PC-3 (cell line): ENCODE results near the gene SERPINB6. TPM values are rescaled to one million over a fixed set of nuclear protein-coding genes. Genes with fewer than 3 reads are reported as not detected.

Experiments used
- ATAC-seq: fragments of 200-7000 bp; cut with Tn5 transposase; 2 replicates; pipeline ENCODE4 v1.9.1; 2020; ENCODE audit warnings: mild to moderate bottlenecking, moderate library complexity
- Bru-seq: library from RNA; stranded (reverse); fragments of 400-500 nt; gene quantifications from one replicate; lab custom pipeline; 2021; lab: Mats Ljungman, UMichigan
- BruChase-seq, 2 experiments: library from RNA; stranded (reverse); fragments of 400-500 nt; gene quantifications; one replicate each; lab custom pipeline; 2021; lab: Mats Ljungman, UMichigan
- BruUV-seq: library from RNA; stranded (reverse); fragments of 400-500 nt; replicated peaks from 2 replicates; lab custom pipeline; 2021; lab: Mats Ljungman, UMichigan
- CTCF ChIA-PET: fragments of 300-600 bp; sonication (Branson Sonifier 250); formaldehyde crosslinking; loops from one replicate; lab custom pipeline; 2022; ENCODE audit warnings: antibody characterized with exemption; lab: Charles Lee
- POLR2A ChIA-PET: fragments of 300-600 bp; sonication (Branson Sonifier 250); formaldehyde crosslinking; loops from one replicate; lab custom pipeline; 2022; ENCODE audit warnings: antibody characterized with exemption; ENCODE audit not compliant: unreplicated experiment; lab: Charles Lee
- DNase-seq: peaks from one replicate; pipeline ENCODE4 v3.0.0-alpha.2; 2015
- H2AFZ ChIP-seq: fragments of 300-600 bp; sonication (generic); 2 replicates; pipeline ENCODE4 v1.6.0; 2016; ENCODE audit warnings: antibody characterized with exemption, low read length
- H3F3A ChIP-seq: fragments of 300-600 bp; sonication (generic); one replicate; pipeline ENCODE4 v1.6.0; 2017; ENCODE audit warnings: antibody characterized with exemption, low read length, control low read depth, mild to moderate bottlenecking; ENCODE audit not compliant: unreplicated experiment
- H3K27ac ChIP-seq: fragments of 300-600 bp; sonication (generic); 2 replicates; pipeline ENCODE4 v1.5.1; 2016; ENCODE audit warnings: mild to moderate bottlenecking, low read length
- H3K27me3 ChIP-seq: fragments of 300-600 bp; sonication (generic); 2 replicates; pipeline ENCODE4 v1.6.1; 2016; ENCODE audit warnings: low read length, mixed read lengths
- H3K36me3 ChIP-seq: fragments of 300-600 bp; sonication (generic); 2 replicates; pipeline ENCODE4 v1.6.1; 2016; ENCODE audit warnings: low read depth, mixed run types, low read length, mixed read lengths
- H3K4me1 ChIP-seq: fragments of 300-600 bp; sonication (generic); 2 replicates; pipeline ENCODE4 v1.5.1; 2016; ENCODE audit warnings: low read length; ENCODE audit not compliant: insufficient read depth
- H3K4me2 ChIP-seq: fragments of 300-600 bp; sonication (generic); 2 replicates; pipeline ENCODE4 v1.6.0; 2016; ENCODE audit warnings: low read length
- H3K4me3 ChIP-seq: fragments of 300-600 bp; sonication (generic); 2 replicates; pipeline ENCODE4 v1.5.1; 2016; ENCODE audit warnings: mild to moderate bottlenecking, low read length, mixed read lengths
- H3K79me2 ChIP-seq: fragments of 300-600 bp; sonication (generic); 2 replicates; pipeline ENCODE4 v1.6.1; 2017; ENCODE audit warnings: low read length, mixed read lengths
- H3K9ac ChIP-seq: fragments of 300-600 bp; sonication (generic); 2 replicates; pipeline ENCODE4 v1.6.0; 2016; ENCODE audit warnings: mild to moderate bottlenecking, low read length
- H3K9me2 ChIP-seq: fragments of 300-600 bp; sonication (generic); replicated peaks from 2 replicates; pipeline ENCODE4 v1.6.1; 2016; ENCODE audit warnings: mixed run types, low read length, mixed read lengths
- H3K9me3 ChIP-seq: fragments of 300-600 bp; sonication (generic); 2 replicates; pipeline ENCODE4 v1.6.1; 2016; ENCODE audit warnings: low read length, mixed read lengths
- H4K20me1 ChIP-seq: fragments of 300-600 bp; sonication (generic); 2 replicates; pipeline ENCODE4 v1.6.1; 2016; ENCODE audit warnings: low read length, mixed read lengths
- EZH2 ChIP-seq: fragments of 300-600 bp; sonication (generic); IDR thresholded peaks from one replicate; pipeline ENCODE4 v1.6.1; 2017; ENCODE audit warnings: antibody characterized with exemption, mild to moderate bottlenecking, low read length; ENCODE audit not compliant: unreplicated experiment
- EZH2phosphoT487 ChIP-seq: fragments of 300-600 bp; sonication (generic); IDR thresholded peaks from 2 replicates; pipeline ENCODE4 v1.6.1; 2018; ENCODE audit warnings: mild to moderate bottlenecking, antibody characterized with exemption, low read length, borderline replicate concordance
- intact Hi-C: fragments of 100-400 bp; cut with micrococcal nuclease; formaldehyde crosslinking; loops from 2 replicates; pipeline ENCODE4 v1.9.0; 2023
- long read RNA-seq: library from polyadenylated mRNA; unstranded; transcript quantifications from one replicate; pipeline ENCODE4 v2.0.0, GENCODE V29; 2021; ENCODE audit not compliant: unreplicated experiment
- total RNA-seq: library from RNA; depleted of rRNA; stranded (reverse); fragments of >200 nt; gene quantifications from 2 replicates; pipeline ENCODE4 v1.2.3, GENCODE V29; 2014; rRNA removed
- TF ChIP-seq, protein P1 (sequence below): fragments of 300-600 bp; sonication (generic); conservative IDR thresholded peaks from 2 replicates; pipeline ENCODE4 v1.5.1; 2017; ENCODE audit warnings: antibody characterized with exemption, low read depth, mild to moderate bottlenecking, low read length

SERPINB6 gene
- 119 and 140 TPM in 2 replicates for total RNA-seq
- Bru-seq, nascent RNA: percentile 91 among the genes with signal in this experiment
- BruChase-seq, experiment 1, labeled RNA remaining after a 6-hour chase: percentile 93 among the genes with signal in this experiment
- BruChase-seq, experiment 2, labeled RNA remaining after a 2-hour chase: percentile 96 among the genes with signal in this experiment
- long read RNA-seq, transcript SERPINB6-210 (7 exons, 1,638 nt): minor isoform, 14 of 246 reads
- long read RNA-seq, transcript SERPINB6-212 (6 exons, 3,265 nt): minor isoform, 9 of 246 reads
- long read RNA-seq, transcript SERPINB6-205 (7 exons, 1,315 nt): major isoform, 80 of 246 reads
- long read RNA-seq, transcript SERPINB6-204 (7 exons, 1,370 nt): minor isoform, 70 of 246 reads
- long read RNA-seq, partial matches to known transcripts: 5 of 246 reads
- long read RNA-seq, other reads (novel, unspliced or antisense): 51 of 246 reads

DNA sequence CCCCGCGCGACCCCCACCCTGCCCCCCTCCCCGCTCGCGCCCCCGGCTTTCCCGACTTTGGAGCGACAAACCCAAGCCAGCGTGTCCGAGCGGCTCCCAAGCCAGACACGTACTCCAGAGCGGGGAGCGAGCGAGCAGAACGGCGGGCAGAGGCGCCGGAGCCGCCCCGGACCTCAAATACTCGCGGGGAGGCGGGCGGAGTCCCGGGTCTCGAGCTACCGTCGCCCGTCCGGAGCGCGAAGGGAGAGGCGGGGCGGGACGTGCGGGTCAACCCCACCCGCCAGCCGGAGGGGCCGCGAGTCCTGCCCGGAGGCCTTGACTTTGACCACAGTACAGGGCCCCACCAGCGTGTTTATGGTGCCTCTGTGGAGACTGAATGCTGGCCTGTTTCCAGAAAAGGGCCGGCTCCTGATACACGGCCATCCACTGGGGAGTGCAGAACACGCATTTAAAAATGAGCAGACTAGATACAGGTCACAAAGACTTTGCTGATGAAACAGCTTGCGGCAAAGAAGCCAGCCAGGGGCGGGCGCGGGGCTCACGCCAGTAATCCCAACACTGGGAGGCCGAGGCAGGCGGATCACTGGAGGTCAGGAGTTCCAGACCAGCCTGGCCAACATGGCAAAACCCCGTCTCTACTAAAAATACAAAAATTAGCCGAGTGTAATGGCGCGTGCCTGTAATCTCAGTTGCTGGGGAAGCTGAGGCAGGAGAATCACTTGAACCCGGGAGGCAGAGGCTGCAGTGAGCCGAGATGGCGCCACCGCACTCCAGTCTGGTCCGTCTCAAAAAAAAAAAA lies at the start of gene SERPINB6:
SERPINB6 (minus strand) TSS at position 148 of the 799 bp plus-strand sequence. CDS start 12,235 bp downstream, outside the sequence.
- Histone ChIP-seq H3K9me3 (no peaks in the 10 kb centered on the region), H3K4me3 (peak within 1 kb of the TSS; percentile 87), H3F3A (no peaks in the 10 kb centered on the region), H3K27ac (peak within 1 kb of the TSS; percentile 80), H3K9me2 (no peaks in the 10 kb centered on the region), H3K4me2 (peak within 1 kb of the TSS; percentile 83), H2AFZ (peak within 1 kb of the TSS; percentile 91), H3K27me3 (no peaks in the 10 kb centered on the region), H3K79me2 (peaks cover 57% of the 10 kb centered on the region), H3K9ac (peak within 1 kb of the TSS; percentile 92), H3K4me1 (peaks cover 32% of the 10 kb centered on the region), H4K20me1 (no peaks in the 10 kb centered on the region), H3K36me3 (no peaks in the 10 kb centered on the region)
- BruUV-seq: TSS peak; percentile 71
- CTCF ChIA-PET: interaction anchor here (0.6 kb wide), 1 partner anchor 186 kb away, joined by 9 read pairs; the partner anchor contains the start of gene TUBB2A
- intact Hi-C loops: loop anchor here (1.0 kb wide), 1 partner anchor 18 kb away; no protein-coding TSS in a partner anchor
- TF ChIP-seq EZH2phosphoT487 (no peak), EZH2 (no peak)
- TF ChIP-seq, protein P1, sequence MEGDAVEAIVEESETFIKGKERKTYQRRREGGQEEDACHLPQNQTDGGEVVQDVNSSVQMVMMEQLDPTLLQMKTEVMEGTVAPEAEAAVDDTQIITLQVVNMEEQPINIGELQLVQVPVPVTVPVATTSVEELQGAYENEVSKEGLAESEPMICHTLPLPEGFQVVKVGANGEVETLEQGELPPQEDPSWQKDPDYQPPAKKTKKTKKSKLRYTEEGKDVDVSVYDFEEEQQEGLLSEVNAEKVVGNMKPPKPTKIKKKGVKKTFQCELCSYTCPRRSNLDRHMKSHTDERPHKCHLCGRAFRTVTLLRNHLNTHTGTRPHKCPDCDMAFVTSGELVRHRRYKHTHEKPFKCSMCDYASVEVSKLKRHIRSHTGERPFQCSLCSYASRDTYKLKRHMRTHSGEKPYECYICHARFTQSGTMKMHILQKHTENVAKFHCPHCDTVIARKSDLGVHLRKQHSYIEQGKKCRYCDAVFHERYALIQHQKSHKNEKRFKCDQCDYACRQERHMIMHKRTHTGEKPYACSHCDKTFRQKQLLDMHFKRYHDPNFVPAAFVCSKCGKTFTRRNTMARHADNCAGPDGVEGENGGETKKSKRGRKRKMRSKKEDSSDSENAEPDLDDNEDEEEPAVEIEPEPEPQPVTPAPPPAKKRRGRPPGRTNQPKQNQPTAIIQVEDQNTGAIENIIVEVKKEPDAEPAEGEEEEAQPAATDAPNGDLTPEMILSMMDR: no peak; the same call in 1 of the 2 replicates
- DNase-seq (peak; percentile 56), ATAC-seq (peak; percentile 75)
- POLR2A ChIA-PET: interaction anchor here (0.5 to 0.6 kb wide), 5 partner anchors 8 to 1201 kb away, joined by 4 to 19 read pairs (median 5); no protein-coding TSS in a partner anchor

DNA sequence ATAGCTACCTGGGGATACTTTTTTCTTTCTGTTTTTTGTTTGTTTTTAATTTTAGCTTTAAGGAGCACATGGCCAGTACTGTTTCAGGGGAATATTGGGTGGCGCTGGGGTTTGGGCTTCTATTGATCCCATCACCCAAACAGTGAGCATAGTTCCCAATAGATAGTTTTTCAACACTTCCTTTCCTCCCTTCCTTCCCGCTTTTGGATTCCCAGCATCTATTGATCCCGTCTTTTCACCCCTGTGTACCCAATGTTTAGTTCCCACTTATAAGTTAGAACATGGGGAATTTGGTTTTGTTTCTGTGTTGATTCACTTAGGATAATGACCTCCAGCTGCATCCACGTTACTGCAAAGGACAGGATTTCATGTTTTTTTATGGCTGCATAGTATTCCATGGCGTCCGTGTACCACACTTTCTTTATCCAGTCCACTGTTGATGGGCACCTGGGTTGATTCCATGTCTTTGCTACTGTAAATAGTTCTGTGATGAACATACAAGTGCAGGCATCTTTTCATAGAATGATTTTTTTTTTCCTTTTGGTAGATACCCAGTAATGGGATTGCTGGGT lies 48.5 kb upstream of the SERPINB6 start:
- H3K9me2 ChIP-seq: no peaks in the 10 kb centered on the region
- H3K4me1 ChIP-seq: peaks cover 22% of the 10 kb centered on the region
- H3K9me3 ChIP-seq: no peaks in the 10 kb centered on the region
- no peak for ATAC-seq
- no TSS peak for BruUV-seq
- ChIA-PET CTCF (interaction anchor here (1.4 kb wide), 1 partner anchor 18 kb away, joined by 4 read pairs; no protein-coding TSS in a partner anchor), POLR2A (interaction anchor here (0.6 kb wide), 1 partner anchor 10 kb away, joined by 4 read pairs; no protein-coding TSS in a partner anchor)
- no peak overlapping the region for H3K27ac ChIP-seq
- no peak overlapping the region for H3K9ac ChIP-seq
- no peaks in the 10 kb centered on the region for H4K20me1 ChIP-seq
- peaks cover 5% of the 10 kb centered on the region; the same call in 1 of the 2 replicates for H3K79me2 ChIP-seq
- H2AFZ ChIP-seq: no peak overlapping the region
- H3F3A ChIP-seq: peaks cover 5% of the 10 kb centered on the region
- peaks cover 17% of the 10 kb centered on the region for H3K36me3 ChIP-seq
- no peak for TF ChIP-seq EZH2phosphoT487
- TF ChIP-seq EZH2: no peak
- TF ChIP-seq, protein P1: no peak
- no peaks in the 10 kb centered on the region for H3K27me3 ChIP-seq
- DNase-seq: no peak
- no peak overlapping the region for H3K4me2 ChIP-seq
- intact Hi-C loops: no loop called here
- H3K4me3 ChIP-seq: no peak overlapping the region
